SK-N-SH (cell line): ENCODE results near the gene NACC1. TPM values are rescaled to one million over a fixed set of nuclear protein-coding genes. Genes with fewer than 3 reads are reported as not detected.

Experiments used
- CTCF ChIA-PET: fragments of 300-600, 350-600 bp; formaldehyde crosslinking; extraction: SDS; loops from one replicate; lab custom pipeline; 2021; lab: Yijun Ruan, JAX
- POLR2A ChIA-PET: fragments of 350-600 bp; sonication (Branson Sonifier 250); formaldehyde crosslinking; extraction: SDS; loops from one replicate; lab custom pipeline; 2020; ENCODE audit warnings: antibody characterized with exemption, inconsistent platforms; lab: Yijun Ruan, JAX
- DNase-seq: peaks from one replicate; pipeline ENCODE4 v3.0.0; 2012
- H2AFZ ChIP-seq: fragments of 200-600 bp; sonication (generic); 2 replicates; pipeline ENCODE4 v1.8.1; 2016; ENCODE audit warnings: antibody characterized with exemption, mild to moderate bottlenecking, low read depth
- H3F3A ChIP-seq: fragments of 200-600 bp; sonication (generic); replicated peaks from 2 replicates; pipeline ENCODE3; 2016; ENCODE audit warnings: antibody characterized with exemption, mild to moderate bottlenecking; ENCODE audit not compliant: insufficient read depth
- H3K27ac ChIP-seq, 2 experiments: fragments of 200-500 bp in 1 of 2; fragments of 200-600 bp in 1 of 2; sonication (Bioruptor generic) in 1 of 2; sonication (generic), shearing (Covaris generic) in 1 of 2; 2 replicates each; pipeline versions ENCODE4 v1.5.1 to v1.6.1; 2014 to 2016; ENCODE audit warnings: low read depth in 2 of 2, inconsistent platforms in 1 of 2, low read length in 1 of 2, mild to moderate bottlenecking in 1 of 2, mixed read lengths in 1 of 2
- H3K27me3 ChIP-seq: fragments of 200-600 bp; sonication (generic), shearing (Covaris generic); 2 replicates; pipeline ENCODE4 v1.6.1; 2016; ENCODE audit warnings: mixed run types; ENCODE audit not compliant: insufficient read depth
- H3K36me3 ChIP-seq, 2 experiments: fragments of 200-500 bp in 1 of 2; fragments of 200-600 bp in 1 of 2; sonication (Bioruptor generic) in 1 of 2; sonication (generic) in 1 of 2; replicated peaks in 1 of 2; 2 replicates each; pipeline versions ENCODE3 to v1.5.1; 2014 to 2016; ENCODE audit warnings: low read length in 1 of 2, mild to moderate bottlenecking in 1 of 2; ENCODE audit not compliant: insufficient read depth in 2 of 2, control insufficient read depth in 1 of 2
- H3K4me1 ChIP-seq, 2 experiments: fragments of 200-500 bp in 1 of 2; fragments of 200-600 bp in 1 of 2; sonication (Bioruptor generic) in 1 of 2; sonication (generic), shearing (Covaris generic) in 1 of 2; 2 replicates each; pipeline versions ENCODE4 v1.5.1 to v1.6.1; 2014 to 2016; ENCODE audit warnings: low read depth in 1 of 2, low read length in 1 of 2, mixed run types in 1 of 2; ENCODE audit not compliant: insufficient read depth in 2 of 2, control insufficient read depth in 1 of 2
- H3K4me2 ChIP-seq: fragments of 200-600 bp; sonication (generic), shearing (Covaris generic); 2 replicates; pipeline ENCODE4 v1.6.1; 2017; ENCODE audit warnings: mixed run types
- H3K4me3 ChIP-seq, 2 experiments: fragments of 200-500 bp in 1 of 2; fragments of 200-600 bp in 1 of 2; sonication (Bioruptor generic) in 1 of 2; sonication (generic), shearing (Covaris generic) in 1 of 2; 2 replicates each; pipeline versions ENCODE4 v1.5.1 to v1.8.1; 2014 to 2016; ENCODE audit warnings: low read depth in 2 of 2, inconsistent platforms in 1 of 2, low read length in 1 of 2, mild to moderate bottlenecking in 1 of 2, mixed read lengths in 1 of 2, moderate library complexity in 1 of 2
- H3K79me2 ChIP-seq: fragments of 200-600 bp; sonication (generic); 2 replicates; pipeline ENCODE4 v1.8.1; 2017; ENCODE audit warnings: mild to moderate bottlenecking; ENCODE audit not compliant: insufficient read depth
- H3K9ac ChIP-seq: fragments of 200-600 bp; sonication (generic); 2 replicates; pipeline ENCODE4 v1.6.1; 2017; ENCODE audit warnings: mixed run types
- H3K9me2 ChIP-seq: fragments of 200-600 bp; sonication (generic); 2 replicates; pipeline ENCODE4 v1.6.1; 2017; ENCODE audit warnings: mixed run types
- H3K9me3 ChIP-seq: fragments of 200-600 bp; sonication (generic); 2 replicates; pipeline ENCODE4 v1.6.1; 2017; ENCODE audit warnings: mixed run types, mild to moderate bottlenecking, moderate library complexity
- H4K20me1 ChIP-seq: fragments of 200-600 bp; sonication (generic); 2 replicates; pipeline ENCODE4 v1.6.1; 2017; ENCODE audit warnings: mild to moderate bottlenecking, mixed run types; ENCODE audit not compliant: insufficient read depth
- CHD2 ChIP-seq: fragments of 150-350 bp; IDR thresholded peaks from 2 replicates; pipeline ENCODE4 v1.6.1; 2018; ENCODE audit warnings: low read length; ENCODE audit not compliant: partially characterized antibody
- CTCF ChIP-seq: fragments of 200-600 bp; sonication (generic); IDR thresholded peaks from 2 replicates; pipeline ENCODE4 v1.6.1; 2017; ENCODE audit warnings: antibody characterized with exemption, mild to moderate bottlenecking, moderate library complexity
- ELF1 ChIP-seq: IDR thresholded peaks from 2 replicates; pipeline ENCODE4 v1.4.0; 2012
- EP300 ChIP-seq, 2 experiments: IDR thresholded peaks; 2 replicates each; pipeline versions ENCODE4 v1.4.0 to v1.6.1; 2012; ENCODE audit warnings: borderline replicate concordance in 1 of 2, low read depth in 1 of 2, low read length in 1 of 2
- FOSL2 ChIP-seq: IDR thresholded peaks from 2 replicates; pipeline ENCODE4 v1.4.0; 2012; ENCODE audit warnings: low read depth, mild to moderate bottlenecking, moderate library complexity, borderline replicate concordance
- FOXJ3 ChIP-seq: sonication (generic); formaldehyde crosslinking; IDR thresholded peaks from 2 replicates; pipeline ENCODE4 v1.5.1; 2020; ENCODE audit warnings: mild to moderate bottlenecking, missing genetic modification reagents
- GABPA ChIP-seq: IDR thresholded peaks from 2 replicates; pipeline ENCODE4 v1.4.0; 2012; ENCODE audit warnings: low read depth, mild to moderate bottlenecking
- JUND ChIP-seq: IDR thresholded peaks from 2 replicates; pipeline ENCODE4 v1.4.0; 2012
- MAX ChIP-seq: IDR thresholded peaks from 2 replicates; pipeline ENCODE4 v1.4.0; 2012; ENCODE audit warnings: low read depth
- NFIC ChIP-seq: IDR thresholded peaks from 2 replicates; pipeline ENCODE4 v1.4.0; 2012; ENCODE audit warnings: borderline replicate concordance
- PBX3 ChIP-seq: IDR thresholded peaks from 2 replicates; pipeline ENCODE4; 2012
- POLR2AphosphoS5 ChIP-seq: IDR thresholded peaks from 2 replicates; pipeline ENCODE4 v1.6.1; 2012; ENCODE audit warnings: low read depth, low read length
- REST ChIP-seq: IDR thresholded peaks from 2 replicates; pipeline ENCODE4 v1.6.1; 2012; ENCODE audit warnings: mild to moderate bottlenecking, low read depth, low read length, moderate library complexity
- RFX5 ChIP-seq: IDR thresholded peaks from 2 replicates; pipeline ENCODE4 v1.6.1; 2012; ENCODE audit warnings: mild to moderate bottlenecking, improper control_type of control experiment, low read length
- SIN3A ChIP-seq: IDR thresholded peaks from 2 replicates; pipeline ENCODE4 v1.6.1; 2012; ENCODE audit warnings: low read depth, mild to moderate bottlenecking, low read length, moderate library complexity, borderline replicate concordance
- TAF1 ChIP-seq: IDR thresholded peaks from 2 replicates; pipeline ENCODE4 v1.6.1; 2012; ENCODE audit warnings: low read depth, mild to moderate bottlenecking, low read length, moderate library complexity, borderline replicate concordance
- TCF12 ChIP-seq: IDR thresholded peaks from 2 replicates; pipeline ENCODE4 v1.4.0; 2012
- TEAD4 ChIP-seq: IDR thresholded peaks from 2 replicates; pipeline ENCODE4 v1.4.0; 2012; ENCODE audit warnings: mild to moderate bottlenecking, borderline replicate concordance; ENCODE audit not compliant: insufficient read depth
- WGBS: methylation state at CpG from one replicate; pipeline ENCODE4 v1.1.6; 2017; ENCODE audit warnings: low lambda C conversion rate; 5-methylcytosine and 5-hydroxymethylcytosine counted together
- polyA plus RNA-seq, 3 experiments: library from polyadenylated mRNA; depleted of rRNA; stranded (reverse); fragments of >200 nt; gene quantifications; 2 replicates each; pipeline ENCODE4 v1.2.3, GENCODE V29; 2012
- TF ChIP-seq, protein P1 (sequence below): IDR thresholded peaks from 2 replicates; pipeline ENCODE4 v1.4.0; 2012; ENCODE audit warnings: low read depth, borderline replicate concordance

NACC1 gene
- polyA plus RNA-seq, 1 of the 3 experiments (the other 2 are of a cell fraction) = 127 TPM

GRCh38 chr19:13153569-13154240 lies 35.6 kb downstream of the NACC1 start (continued):
- no peak for TF ChIP-seq POLR2AphosphoS5

GRCh38 chr19:13154241-13154778 lies 36.2 kb downstream of the NACC1 start:
- TF ChIP-seq TEAD4 (peak; percentile 77), CHD2 (peak; percentile 71), TCF12 (peak; percentile 70), REST (peak; percentile 20; the same call in 1 of the 2 replicates), NFIC (no peak), MAX (peak; percentile 76; the same call in 1 of the 2 replicates), EP300 (IDR thresholded peaks at IDR 0.05; ENCODE audit: borderline replicate concordance in 1 of 2, low read depth in 1 of 2, low read length in 1 of 2) (peak in 1 of 2 experiments; percentile 46; a peak in 1 of 4 replicates), SIN3A (peak; percentile 68; the same call in 1 of the 2 replicates), FOSL2 (peak; percentile 72; the same call in 1 of the 2 replicates), GABPA (peak; percentile 45), TAF1 (no peak; the same call in none of the 2 replicates), ELF1 (0 out of 2 replicates have a peak, but pooled peaks have one; percentile 5), POLR2AphosphoS5 (peak; percentile 7; the same call in 1 of the 2 replicates), JUND (peak; percentile 75), FOXJ3 (no peak), CTCF (no peak), RFX5 (no peak), PBX3 (peak; percentile 38; the same call in 1 of the 2 replicates)
- TF ChIP-seq, protein P1, sequence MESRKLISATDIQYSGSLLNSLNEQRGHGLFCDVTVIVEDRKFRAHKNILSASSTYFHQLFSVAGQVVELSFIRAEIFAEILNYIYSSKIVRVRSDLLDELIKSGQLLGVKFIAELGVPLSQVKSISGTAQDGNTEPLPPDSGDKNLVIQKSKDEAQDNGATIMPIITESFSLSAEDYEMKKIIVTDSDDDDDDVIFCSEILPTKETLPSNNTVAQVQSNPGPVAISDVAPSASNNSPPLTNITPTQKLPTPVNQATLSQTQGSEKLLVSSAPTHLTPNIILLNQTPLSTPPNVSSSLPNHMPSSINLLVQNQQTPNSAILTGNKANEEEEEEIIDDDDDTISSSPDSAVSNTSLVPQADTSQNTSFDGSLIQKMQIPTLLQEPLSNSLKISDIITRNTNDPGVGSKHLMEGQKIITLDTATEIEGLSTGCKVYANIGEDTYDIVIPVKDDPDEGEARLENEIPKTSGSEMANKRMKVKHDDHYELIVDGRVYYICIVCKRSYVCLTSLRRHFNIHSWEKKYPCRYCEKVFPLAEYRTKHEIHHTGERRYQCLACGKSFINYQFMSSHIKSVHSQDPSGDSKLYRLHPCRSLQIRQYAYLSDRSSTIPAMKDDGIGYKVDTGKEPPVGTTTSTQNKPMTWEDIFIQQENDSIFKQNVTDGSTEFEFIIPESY = no peak
- Histone ChIP-seq H3K9me3 (no peaks in the 10 kb centered on the region), H4K20me1 (peaks cover 25% of the 10 kb centered on the region), H3K4me3 (peak overlapping the region; percentile 76 to 90), H3K27me3 (no peaks in the 10 kb centered on the region), H2AFZ (no peak overlapping the region), H3K9ac (peak overlapping the region; percentile 93), H3K9me2 (no peaks in the 10 kb centered on the region), H3K27ac (peak overlapping the region; percentile 98 to 99), H3F3A (peaks cover 40% of the 10 kb centered on the region), H3K36me3 (peaks cover 0 to 19% of the 10 kb centered on the region in 2 experiments), H3K4me1 (peaks cover 4 to 20% of the 10 kb centered on the region in 2 experiments; a peak in 1 of 4 replicates), H3K4me2 (peak overlapping the region; percentile 98), H3K79me2 (peaks cover 48% of the 10 kb centered on the region)
- WGBS = under 1% methylated on average over 16 of the region's 21 CpGs
- peak; percentile 57 for DNase-seq
- ChIA-PET CTCF (interaction anchor here (1.7 to 2.2 kb wide), 3 partner anchors 10 to 189 kb away, joined by 6 to 9 read pairs (median 7); no protein-coding TSS in a partner anchor), POLR2A (interaction anchor here (1.0 to 2.8 kb wide), 2 partner anchors 10 to 189 kb away, joined by 5 to 24 read pairs; no protein-coding TSS in a partner anchor)
